Astrocyte (in vitro differentiated cells and primary cell): ENCODE data around the gene ADAMTS8. TPM values are rescaled to one million over a fixed set of nuclear protein-coding genes. Genes with fewer than 3 reads are reported as not detected.

Source experiments
- DNase-seq: peaks from one replicate; pipeline ENCODE4 v3.0.0-alpha.2; 2010; ENCODE audit warnings: low read depth
- FAIRE-seq: peaks from 2 replicates; lab custom pipeline; 2011; peaks lifted over from hg19 to GRCh38; lab: Jason Lieb, UNC
- H2AFZ ChIP-seq: 2 replicates; pipeline ENCODE4 v1.6.0; 2012; ENCODE audit warnings: low read depth, low read length, inconsistent platforms
- H3K27ac ChIP-seq: 2 replicates; pipeline ENCODE4 v1.5.1; 2011; ENCODE audit warnings: low read depth, low read length, inconsistent platforms
- H3K27me3 ChIP-seq: 2 replicates; pipeline ENCODE4 v1.6.0; 2011; ENCODE audit warnings: low read length, inconsistent platforms; ENCODE audit not compliant: insufficient read depth
- H3K36me3 ChIP-seq: 2 replicates; pipeline ENCODE4 v1.5.1; 2011; ENCODE audit warnings: low read length, inconsistent platforms; ENCODE audit not compliant: insufficient read depth
- H3K4me1 ChIP-seq: 2 replicates; pipeline ENCODE4 v1.5.1; 2011; ENCODE audit warnings: low read length, inconsistent platforms; ENCODE audit not compliant: insufficient read depth
- H3K4me2 ChIP-seq: 2 replicates; pipeline ENCODE4 v1.6.0; 2012; ENCODE audit warnings: low read length, inconsistent platforms
- H3K4me3 ChIP-seq: 2 replicates; pipeline ENCODE4 v1.5.1; 2011; ENCODE audit warnings: low read depth, mild to moderate bottlenecking, low read length, inconsistent platforms; ENCODE audit not compliant: insufficient read depth
- H3K79me2 ChIP-seq: 2 replicates; pipeline ENCODE4 v1.6.0; 2012; ENCODE audit warnings: mild to moderate bottlenecking, low read length, inconsistent platforms; ENCODE audit not compliant: insufficient read depth
- H3K9ac ChIP-seq: 2 replicates; pipeline ENCODE4 v1.6.0; 2012; ENCODE audit warnings: mild to moderate bottlenecking, low read length, inconsistent platforms
- H3K9me3 ChIP-seq: 2 replicates; pipeline ENCODE4 v1.5.1; 2012; ENCODE audit warnings: low read depth, mild to moderate bottlenecking, low read length, inconsistent platforms; ENCODE audit not compliant: insufficient read depth
- H4K20me1 ChIP-seq: 2 replicates; pipeline ENCODE4 v1.6.0; 2012; ENCODE audit warnings: low read length, inconsistent platforms; ENCODE audit not compliant: insufficient read depth
- H3K27ac Mint-ChIP-seq: one replicate; pipeline ENCODE4 v1.8.0; 2021; ENCODE audit warnings: mild to moderate bottlenecking, mixed read lengths; ENCODE audit not compliant: unreplicated experiment
- H3K27me3 Mint-ChIP-seq: one replicate; pipeline ENCODE4 v1.8.0; 2021; ENCODE audit warnings: low read depth, mixed read lengths; ENCODE audit not compliant: unreplicated experiment
- H3K36me3 Mint-ChIP-seq: one replicate; pipeline ENCODE4 v1.8.0; 2021; ENCODE audit warnings: low read depth, mixed read lengths; ENCODE audit not compliant: unreplicated experiment
- H3K4me1 Mint-ChIP-seq: one replicate; pipeline ENCODE4 v1.8.0; 2021; ENCODE audit warnings: low read depth, mixed read lengths; ENCODE audit not compliant: unreplicated experiment
- H3K4me3 Mint-ChIP-seq: one replicate; pipeline ENCODE4 v1.8.0; 2021; ENCODE audit warnings: mild to moderate bottlenecking, moderate library complexity, mixed read lengths; ENCODE audit not compliant: unreplicated experiment
- H3K9me3 Mint-ChIP-seq: one replicate; pipeline ENCODE4 v1.8.0; 2021; ENCODE audit warnings: mild to moderate bottlenecking, mixed read lengths; ENCODE audit not compliant: unreplicated experiment
- CTCF ChIP-seq: IDR thresholded peaks from 2 replicates; pipeline ENCODE4 v1.5.1; 2011; ENCODE audit warnings: low read depth, mild to moderate bottlenecking, inconsistent platforms, low read length, moderate library complexity; ENCODE audit not compliant: insufficient read depth
- EZH2 ChIP-seq: IDR thresholded peaks from 2 replicates; pipeline ENCODE4 v1.6.1; 2012; ENCODE audit warnings: mild to moderate bottlenecking, low read length, inconsistent platforms; ENCODE audit not compliant: insufficient read depth
- total RNA-seq: library from RNA; stranded (reverse); gene quantifications from 2 replicates; pipeline ENCODE4 v1.2.1, GENCODE V29; 2021

ADAMTS8 gene
- total RNA-seq, 1 donor from 2014 or later, result 0.20 TPM

- Mint-ChIP-seq H3K27ac (no peak overlapping the region), H3K9me3 (peaks cover under 1% of the 10 kb centered on the region), H3K36me3 (peaks cover 12% of the 10 kb centered on the region), H3K27me3 (peaks cover 37% of the 10 kb centered on the region), H3K4me1 (peaks cover 4% of the 10 kb centered on the region), H3K4me3 (no peak overlapping the region)
- Histone ChIP-seq H3K4me2 (no peak overlapping the region), H3K9me3 (no peaks in the 10 kb centered on the region), H4K20me1 (peaks cover 25% of the 10 kb centered on the region), H3K9ac (no peak overlapping the region), H3K36me3 (peaks cover 7% of the 10 kb centered on the region), H3K27me3 (no peaks in the 10 kb centered on the region), H3K4me3 (no peak overlapping the region), H3K27ac (no peak overlapping the region), H3K79me2 (peaks cover 26% of the 10 kb centered on the region), H2AFZ (no peak overlapping the region), H3K4me1 (peaks cover 4% of the 10 kb centered on the region)
- TF ChIP-seq CTCF (no peak), EZH2 (no peak)
- FAIRE-seq, result no peak
- no peak for DNase-seq
Measured at GRCh38 chr11:130459521-130459920, 31.1 kb upstream of the ADAMTS8 start.

GRCh38 chr11:130458410-130458729 lies 30.0 kb upstream of the ADAMTS8 start:
- Mint-ChIP-seq H3K4me1 (peaks cover 6% of the 10 kb centered on the region), H3K27me3 (peaks cover 37% of the 10 kb centered on the region), H3K4me3 (no peak overlapping the region), H3K9me3 (peaks cover 3% of the 10 kb centered on the region), H3K27ac (no peak overlapping the region), H3K36me3 (peaks cover 8% of the 10 kb centered on the region)
- peaks cover 7% of the 10 kb centered on the region for H3K36me3 ChIP-seq
- H3K27me3 ChIP-seq, result no peaks in the 10 kb centered on the region
- TF ChIP-seq CTCF, result no peak
- TF ChIP-seq EZH2, result no peak
- H3K4me2 ChIP-seq, result no peak overlapping the region
- FAIRE-seq (no peak), DNase-seq (no peak)
- no peak overlapping the region for H2AFZ ChIP-seq
- H3K9me3 ChIP-seq, result no peaks in the 10 kb centered on the region
- H3K27ac ChIP-seq, result no peak overlapping the region
- peaks cover 9% of the 10 kb centered on the region for H3K4me1 ChIP-seq
- no peak overlapping the region for H3K4me3 ChIP-seq
- no peak overlapping the region for H3K9ac ChIP-seq
- peaks cover 36% of the 10 kb centered on the region for H3K79me2 ChIP-seq
- H4K20me1 ChIP-seq, result peaks cover 31% of the 10 kb centered on the region

- peaks cover 3% of the 10 kb centered on the region for H3K9me3 Mint-ChIP-seq
- Histone ChIP-seq H3K4me1 (peaks cover 9% of the 10 kb centered on the region), H4K20me1 (peaks cover 31% of the 10 kb centered on the region), H2AFZ (no peak overlapping the region), H3K27ac (no peak overlapping the region), H3K4me2 (no peak overlapping the region), H3K4me3 (no peak overlapping the region), H3K9me3 (no peaks in the 10 kb centered on the region), H3K27me3 (no peaks in the 10 kb centered on the region), H3K36me3 (peaks cover 3% of the 10 kb centered on the region), H3K79me2 (peaks cover 41% of the 10 kb centered on the region), H3K9ac (no peak overlapping the region)
- peaks cover 7% of the 10 kb centered on the region for H3K36me3 Mint-ChIP-seq
- H3K4me3 Mint-ChIP-seq, result no peak overlapping the region
- FAIRE-seq, result no peak
- H3K4me1 Mint-ChIP-seq, result peaks cover 6% of the 10 kb centered on the region
- peaks cover 37% of the 10 kb centered on the region for H3K27me3 Mint-ChIP-seq
- no peak for DNase-seq
- TF ChIP-seq CTCF, result no peak
- no peak for TF ChIP-seq EZH2
- H3K27ac Mint-ChIP-seq, result no peak overlapping the region
Measured at GRCh38 chr11:130457623-130458409, 29.4 kb upstream of the ADAMTS8 start.
